ENCODE results near the gene MYO5B.

MYO5B gene

GRCh38 chr18:50143886-50144285 lies 51.1 kb downstream of the MYO5B start:
- DNase-seq, result no peak

GRCh38 chr18:50143294-50143693 lies 51.7 kb downstream of the MYO5B start:
- no peak for DNase-seq

- no peak for DNase-seq
These were observed 52.4 kb downstream of the MYO5B start for GRCh38 chr18:50142441-50143120.

GRCh38 chr18:50138181-50139064 lies 56.5 kb downstream of the MYO5B start:
- no peak for DNase-seq

GRCh38 chr18:50135903-50136302 lies 59.0 kb downstream of the MYO5B start:
- DNase-seq, result no peak

DNA sequence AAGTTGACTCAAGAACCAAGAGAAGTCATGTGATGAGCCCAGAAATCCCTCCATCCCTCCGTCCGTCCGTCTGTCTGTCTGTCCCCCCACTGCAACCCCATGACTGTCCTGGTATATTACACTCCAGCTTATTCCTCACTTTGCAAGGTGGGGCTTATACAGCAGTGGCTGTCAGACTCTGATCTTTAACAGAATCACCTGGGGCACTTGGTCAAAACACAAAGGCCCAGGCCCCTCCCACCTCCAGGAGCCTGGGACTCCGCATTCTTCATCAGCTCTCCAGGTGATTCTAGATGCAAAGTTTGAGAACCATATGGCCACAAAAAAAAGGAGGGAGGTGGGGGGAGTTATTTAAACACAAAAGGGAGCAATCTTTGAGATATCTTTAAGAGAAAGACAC lies 61.4 kb downstream of the MYO5B start:
- DNase-seq, result no peak

GRCh38 chr18:50131591-50131990 lies 63.4 kb downstream of the MYO5B start:
- DNase-seq, result no peak

- DNase-seq, result no peak
These were observed 66.3 kb downstream of the MYO5B start for GRCh38 chr18:50128506-50129271.

- DNase-seq, result no peak
These were observed 67.3 kb downstream of the MYO5B start for GRCh38 chr18:50127516-50128210.

GRCh38 chr18:50126471-50126870 lies 68.5 kb downstream of the MYO5B start:
- no peak for DNase-seq

GRCh38 chr18:50125456-50125855 lies 69.5 kb downstream of the MYO5B start:
- no peak for DNase-seq

DNA sequence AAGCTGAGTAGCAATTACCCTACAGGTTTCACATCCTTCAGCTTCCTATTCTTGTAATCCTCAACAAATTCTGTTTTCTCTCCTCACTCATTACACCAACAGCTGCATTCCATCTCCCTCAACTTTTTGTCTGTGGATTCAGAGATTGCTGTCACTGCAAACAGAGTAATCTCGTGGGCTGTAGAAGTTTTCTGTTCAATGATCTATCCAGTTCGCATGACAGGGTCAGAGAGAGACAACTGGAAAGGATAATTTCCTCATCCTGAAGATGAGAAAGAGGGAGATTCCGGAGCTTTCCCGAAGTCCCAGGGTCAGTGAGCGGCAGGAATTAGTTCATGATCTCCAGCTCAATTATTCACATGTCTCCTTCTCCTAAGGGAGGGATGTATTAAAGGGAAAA lies 75.7 kb downstream of the MYO5B start:
- DNase-seq, result no peak

- DNase-seq, result no peak
These were observed 77.1 kb downstream of the MYO5B start for GRCh38 chr18:50117863-50118262.

- no peak for DNase-seq
These were observed 79.9 kb downstream of the MYO5B start for GRCh38 chr18:50115095-50115494.

DNA sequence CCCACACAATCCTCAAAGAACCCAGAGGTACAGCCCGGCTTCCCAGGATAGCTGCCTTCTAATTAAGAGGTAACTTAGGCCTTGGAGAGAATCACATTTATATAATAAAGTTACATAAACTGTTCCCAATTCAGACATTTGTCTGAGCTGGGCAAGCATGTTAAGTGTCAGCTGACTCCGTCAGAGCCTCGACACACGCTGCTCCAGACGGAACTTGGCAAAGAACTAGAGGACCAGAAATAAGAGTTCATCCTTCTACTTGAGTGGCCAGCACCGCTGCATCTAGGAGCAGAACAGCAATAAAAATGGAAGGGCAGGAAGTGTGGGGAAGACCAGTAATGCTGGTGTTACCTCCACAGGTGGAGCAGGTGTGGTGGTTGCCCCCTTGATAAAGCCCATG lies 80.5 kb downstream of the MYO5B start:
- DNase-seq, result no peak

DNA sequence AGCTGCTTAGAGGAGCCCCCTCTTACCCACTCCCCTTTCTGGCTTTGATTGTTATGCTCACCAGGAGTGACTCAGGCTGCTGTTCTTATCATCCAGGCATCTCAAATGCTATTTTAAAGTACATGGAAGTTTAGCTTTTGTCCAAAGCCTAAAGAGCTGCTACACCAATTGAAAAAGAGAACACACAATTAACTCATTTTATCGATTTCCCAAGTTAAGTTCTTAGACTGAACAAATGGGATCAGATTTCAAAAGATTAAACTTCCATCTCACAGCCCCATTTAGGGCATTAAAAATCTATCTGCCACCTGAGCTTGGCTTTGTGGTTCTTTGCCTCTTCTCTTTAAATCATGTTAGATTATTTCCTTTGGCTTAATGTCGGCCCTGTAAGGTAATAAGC lies 81.2 kb downstream of the MYO5B start:
- DNase-seq, result no peak

- DNase-seq, result no peak
These were observed 83.5 kb downstream of the MYO5B start for GRCh38 chr18:50111398-50111797.

DNA sequence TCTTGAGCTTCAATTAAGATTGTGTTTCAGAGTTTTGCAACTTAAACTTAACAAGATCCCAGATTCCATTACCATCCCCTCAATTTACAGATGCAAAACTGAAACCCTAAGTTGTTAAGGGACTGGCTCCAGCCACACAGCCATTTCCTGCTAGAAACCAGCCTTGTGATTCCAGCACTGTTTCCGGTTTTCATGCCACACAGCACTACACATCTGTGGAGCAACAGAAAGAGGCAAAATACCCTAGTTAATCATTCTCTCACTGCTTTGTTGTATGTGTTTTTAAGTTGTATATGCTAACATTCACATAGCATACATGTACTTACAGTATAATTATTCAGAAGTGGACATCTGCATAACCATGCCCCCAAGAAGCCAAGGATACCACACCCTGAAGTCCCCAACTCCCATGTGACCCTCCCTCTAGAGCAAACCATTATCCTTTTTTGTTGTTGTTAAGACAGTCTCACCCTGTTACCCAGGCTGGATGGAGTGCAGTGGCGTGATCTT lies 87.4 kb downstream of the MYO5B start:
- no peak for DNase-seq

- no peak for DNase-seq
These were observed 89.9 kb downstream of the MYO5B start for GRCh38 chr18:50105027-50105426.

GRCh38 chr18:50104421-50104820 lies 90.5 kb downstream of the MYO5B start:
- DNase-seq, result no peak

DNA sequence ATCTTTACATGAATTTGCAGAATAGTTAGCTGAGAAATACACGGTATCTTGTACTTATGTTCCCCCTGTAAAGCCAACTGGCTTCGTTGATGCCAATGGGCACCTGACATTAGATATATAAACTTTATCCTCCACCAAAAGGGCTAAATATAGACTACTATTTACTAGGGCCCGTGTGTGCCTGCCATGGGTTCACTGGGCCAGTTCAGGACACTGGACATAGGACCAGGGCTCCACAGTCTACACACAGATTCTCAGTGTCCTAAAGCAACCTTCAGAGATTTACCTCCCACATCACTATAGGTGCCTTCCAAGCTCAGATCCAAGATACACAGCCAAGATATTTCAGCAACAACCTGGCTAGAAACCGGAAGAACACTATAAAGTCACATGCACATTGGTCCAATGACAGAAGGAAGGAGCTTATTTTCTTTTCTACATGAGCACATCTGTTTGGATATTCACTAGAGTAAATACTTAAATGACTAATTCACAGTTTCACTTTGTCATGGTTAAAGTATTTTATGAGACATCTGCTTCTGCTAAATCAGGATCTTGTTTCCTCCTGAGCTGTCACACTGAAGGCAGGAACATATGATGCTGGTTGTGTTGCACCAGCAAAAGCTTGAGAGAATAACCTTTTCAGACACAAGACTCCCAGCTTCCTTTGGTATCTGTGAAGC lies 95.1 kb downstream of the MYO5B start:
- no peak for DNase-seq

GRCh38 chr18:50097702-50098101 lies 97.2 kb downstream of the MYO5B start:
- no peak for DNase-seq
